GM23248 (cell line): Measurements from ENCODE around the gene KIFAP3. TPM values are rescaled to one million over a fixed set of nuclear protein-coding genes. Genes with fewer than 3 reads are reported as not detected.

ENCODE experiments used
- DNase-seq: peaks from one replicate; pipeline ENCODE4 v3.0.0-alpha.2; 2015
- H2AFZ ChIP-seq: fragments of 200-600 bp; sonication (generic); 2 replicates; pipeline ENCODE4 v1.6.1; 2016; ENCODE audit warnings: antibody characterized with exemption
- H3F3A ChIP-seq: fragments of 200-600 bp; sonication (generic); 2 replicates; pipeline ENCODE4 v1.6.1; 2016; ENCODE audit warnings: mild to moderate bottlenecking, antibody characterized with exemption, mixed run types; ENCODE audit not compliant: insufficient read depth
- H3K27ac ChIP-seq: fragments of 200-600 bp; sonication (generic); 2 replicates; pipeline ENCODE4 v1.5.1; 2016; ENCODE audit warnings: mild to moderate bottlenecking
- H3K27me3 ChIP-seq: fragments of 200-600 bp; sonication (generic); replicated peaks from 2 replicates; pipeline ENCODE4 v1.6.1; 2016; ENCODE audit warnings: mild to moderate bottlenecking; ENCODE audit not compliant: insufficient read depth
- H3K36me3 ChIP-seq: fragments of 200-600 bp; sonication (generic); 2 replicates; pipeline ENCODE4 v1.6.1; 2016; ENCODE audit warnings: low read depth, mild to moderate bottlenecking
- H3K4me1 ChIP-seq: fragments of 200-600 bp; sonication (generic); 2 replicates; pipeline ENCODE4 v1.6.1; 2016; ENCODE audit warnings: mild to moderate bottlenecking; ENCODE audit not compliant: insufficient read depth
- H3K4me2 ChIP-seq: fragments of 200-600 bp; sonication (generic); one replicate; pipeline ENCODE4 v1.6.1; 2016; ENCODE audit warnings: mild to moderate bottlenecking; ENCODE audit not compliant: unreplicated experiment
- H3K4me3 ChIP-seq: fragments of 200-600 bp; sonication (generic); 2 replicates; pipeline ENCODE4 v1.5.1; 2016; ENCODE audit warnings: mild to moderate bottlenecking
- H3K79me2 ChIP-seq: fragments of 200-600 bp; sonication (generic); 2 replicates; pipeline ENCODE4 v1.6.1; 2016; ENCODE audit warnings: mild to moderate bottlenecking; ENCODE audit not compliant: insufficient read depth
- H3K9ac ChIP-seq: fragments of 200-600 bp; sonication (generic); 2 replicates; pipeline ENCODE4 v1.6.1; 2016; ENCODE audit warnings: mild to moderate bottlenecking
- H3K9me2 ChIP-seq: fragments of 200-600 bp; sonication (generic); 2 replicates; pipeline ENCODE4 v1.6.1; 2016; ENCODE audit warnings: mixed run types, mild to moderate bottlenecking, moderate library complexity; ENCODE audit not compliant: insufficient read depth
- H3K9me3 ChIP-seq: fragments of 200-600 bp; sonication (generic); one replicate; pipeline ENCODE4 v1.6.1; 2017; ENCODE audit warnings: low read depth
- H4K20me1 ChIP-seq: fragments of 200-600 bp; sonication (generic); 2 replicates; pipeline ENCODE4 v1.6.0; 2016; ENCODE audit not compliant: insufficient read depth
- EZH2 ChIP-seq: fragments of 200-600 bp; sonication (generic); IDR thresholded peaks from 2 replicates; pipeline ENCODE4 v1.6.1; 2018; ENCODE audit warnings: antibody characterized with exemption, mild to moderate bottlenecking; ENCODE audit not compliant: insufficient read depth, poor library complexity, severe bottlenecking
- EZH2phosphoT487 ChIP-seq: fragments of 200-600 bp; sonication (generic); IDR thresholded peaks from 2 replicates; pipeline ENCODE4 v1.6.1; 2018; ENCODE audit warnings: antibody characterized with exemption, moderate library complexity, mild to moderate bottlenecking, low read depth; ENCODE audit not compliant: insufficient read depth
- WGBS, 2 experiments: methylation state at CpG; one replicate each; pipeline ENCODE4 v1.1.6; 2015 to 2017; ENCODE audit warnings: low lambda C conversion rate in 2 of 2, low coverage in 1 of 2; ENCODE audit errors: missing lambda C conversion rate in 2 of 2; 5-methylcytosine and 5-hydroxymethylcytosine counted together
- in situ Hi-C: fragments of 300-500 bp; cut with MboI; formaldehyde crosslinking; loops from 2 replicates; pipeline ENCODE4 v1.15.0; 2020
- polyA plus RNA-seq: library from polyadenylated mRNA; unstranded; fragments of >200 nt; fragmentation: Nextera tagmentation; extraction: Ambion mirVana; gene quantifications from 2 replicates; pipeline ENCODE4 v1.2.1, GENCODE V29; 2016
- total RNA-seq: library from RNA; depleted of rRNA; stranded (reverse); fragments of >200 nt; shearing (Covaris generic); gene quantifications from 2 replicates; pipeline ENCODE4 v1.2.3, GENCODE V29; 2014

The KIFAP3 gene
- total and polyA plus RNA-seq, 2 experiments from 2014 or later, result 23.1 to 30.7 TPM

DNA sequence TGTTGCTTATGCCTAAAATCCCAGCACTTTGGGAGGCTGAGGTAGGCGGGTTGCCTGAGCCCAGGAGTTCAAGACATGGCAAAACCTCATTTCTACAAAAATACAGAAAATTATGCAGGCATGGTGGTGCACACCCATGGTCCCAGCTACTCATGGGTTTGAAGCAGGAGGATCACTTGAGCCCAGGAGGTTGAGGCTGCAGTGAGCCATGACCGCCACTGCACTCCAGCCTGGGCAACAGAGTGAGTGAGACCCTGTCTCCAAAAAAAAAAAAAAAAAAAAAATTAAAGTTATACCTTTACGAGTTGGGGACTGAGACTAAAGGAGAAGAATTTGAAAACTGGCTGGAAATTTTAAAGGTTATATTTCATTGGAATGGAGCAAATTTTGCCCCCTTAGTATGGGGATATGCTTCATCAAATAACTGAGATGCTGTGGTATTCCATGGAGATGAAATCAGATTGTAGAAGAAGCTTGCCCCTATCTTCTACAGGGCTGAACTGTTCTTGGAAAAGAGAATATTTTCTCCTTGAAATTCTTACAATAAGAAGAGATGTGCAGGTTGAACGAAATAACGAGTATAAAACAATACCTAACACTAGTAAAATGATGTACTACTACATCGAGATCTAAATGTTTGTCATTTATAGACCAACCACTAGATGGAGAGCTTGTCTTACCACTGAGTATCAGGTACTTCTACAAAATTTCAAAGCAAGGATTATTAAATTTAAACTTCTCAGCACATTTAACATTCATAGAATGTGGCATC is 145.9 kb downstream of the KIFAP3 start:
- H3K4me1 ChIP-seq, result peaks cover 10% of the 10 kb centered on the region; the same call in 1 of the 2 replicates

DNA sequence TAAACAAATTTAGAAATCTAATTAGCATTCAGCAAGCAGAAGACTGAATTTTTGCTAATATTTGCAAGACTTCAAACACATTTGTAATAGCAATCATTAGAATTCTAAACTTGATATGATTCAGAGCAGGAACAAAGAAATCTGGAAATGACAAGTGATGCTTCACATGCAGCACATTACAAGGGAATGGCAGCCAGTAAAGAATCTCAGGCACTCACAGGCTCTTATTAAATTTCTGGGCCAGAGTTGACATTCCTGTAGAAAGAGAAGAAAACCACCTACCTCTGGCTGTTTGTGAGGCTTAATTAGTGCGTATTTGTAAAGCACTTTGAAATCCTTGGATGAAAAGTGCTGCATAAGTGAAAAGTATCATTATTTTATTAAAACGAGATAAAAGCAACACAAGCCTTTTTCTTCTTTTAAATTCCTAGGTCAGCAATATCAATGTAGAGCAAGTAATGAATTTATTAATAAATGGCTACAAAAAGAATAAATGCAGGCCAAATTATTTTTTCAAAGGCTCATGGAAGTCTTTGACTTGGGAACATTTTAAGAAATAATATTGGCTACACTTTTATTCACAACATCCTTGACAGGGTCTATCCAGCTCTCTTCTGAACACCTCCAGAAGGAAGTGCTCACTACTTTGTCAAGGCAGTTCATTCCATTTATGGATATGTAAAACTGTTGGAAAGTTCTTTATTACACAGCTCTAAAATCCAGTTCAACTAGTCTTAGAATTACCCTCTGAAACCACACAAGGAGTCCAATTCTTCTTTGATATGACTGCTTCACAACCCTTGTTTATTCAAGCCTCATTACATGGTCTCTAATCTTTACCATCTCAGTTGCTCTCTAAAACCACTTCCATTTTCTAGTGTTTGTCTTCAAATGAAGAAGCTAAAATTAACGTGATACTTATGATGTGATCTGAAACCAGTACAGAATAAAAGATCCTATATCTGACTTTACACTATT is 148.7 kb downstream of the KIFAP3 start:
- H3K9ac ChIP-seq, result no peak overlapping the region
- H3K4me1 ChIP-seq, result no peaks in the 10 kb centered on the region
- no peaks in the 10 kb centered on the region for H3K27me3 ChIP-seq
- no peaks in the 10 kb centered on the region for H3F3A ChIP-seq
- H4K20me1 ChIP-seq, result no peaks in the 10 kb centered on the region
- in situ Hi-C loops, result no loop called here
- DNase-seq, result no peak
- no peaks in the 10 kb centered on the region for H3K9me2 ChIP-seq
- H3K4me2 ChIP-seq, result no peak overlapping the region
- WGBS, 2 experiments, result 74% methylated on average over 3 of the region's 3 CpGs
- TF ChIP-seq EZH2phosphoT487, result no peak
- TF ChIP-seq EZH2, result no peak
- peaks cover 8% of the 10 kb centered on the region; the same call in 1 of the 2 replicates for H3K36me3 ChIP-seq
- no peaks in the 10 kb centered on the region for H3K79me2 ChIP-seq
- no peak overlapping the region for H3K4me3 ChIP-seq
- no peak overlapping the region for H3K27ac ChIP-seq
- no peaks in the 10 kb centered on the region for H3K9me3 ChIP-seq
- H2AFZ ChIP-seq, result no peak overlapping the region

More for the DNA sequence above, 145.9 kb downstream of the KIFAP3 start:
- no peaks in the 10 kb centered on the region for H4K20me1 ChIP-seq
- H3K4me3 ChIP-seq, result no peak overlapping the region
- peak; percentile 69 for DNase-seq
- H3K79me2 ChIP-seq, result no peaks in the 10 kb centered on the region
- H3K9me3 ChIP-seq, result no peaks in the 10 kb centered on the region
- no peak overlapping the region for H2AFZ ChIP-seq
- in situ Hi-C loops, result no loop called here
- H3K27ac ChIP-seq, result no peak overlapping the region
- H3F3A ChIP-seq, result no peaks in the 10 kb centered on the region
- no peaks in the 10 kb centered on the region for H3K9me2 ChIP-seq
- H3K36me3 ChIP-seq, result no peaks in the 10 kb centered on the region
- WGBS, 2 experiments, result 41 to 44% methylated on average over 6 of the region's 6 CpGs
- no peak for TF ChIP-seq EZH2phosphoT487
- no peak for TF ChIP-seq EZH2
- no peak overlapping the region for H3K4me2 ChIP-seq
- H3K9ac ChIP-seq, result no peak overlapping the region
- no peaks in the 10 kb centered on the region for H3K27me3 ChIP-seq

DNA sequence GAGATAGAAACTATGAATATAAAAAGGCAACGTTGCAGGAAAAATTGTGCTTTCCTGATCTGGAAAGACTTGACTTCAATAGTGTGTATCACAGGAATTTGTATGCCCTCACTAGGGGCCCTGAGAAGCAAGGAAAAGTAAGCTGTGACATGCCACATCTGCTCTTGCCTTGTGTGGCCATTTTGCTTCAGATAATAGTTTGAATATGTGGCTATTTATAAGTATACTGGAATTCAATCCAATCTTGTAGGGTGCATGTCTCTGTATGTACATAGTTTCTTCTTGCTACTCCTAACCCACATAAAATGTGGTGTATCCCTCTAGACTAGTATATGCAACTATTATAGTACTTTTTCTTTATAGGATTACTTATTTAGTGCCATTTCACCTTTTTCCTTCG is 149.7 kb downstream of the KIFAP3 start:
- WGBS, 2 experiments, result 62 to 71% methylated on average over 2 of the region's 2 CpGs
- H3K9ac ChIP-seq, result no peak overlapping the region
- H2AFZ ChIP-seq, result no peak overlapping the region
- H3K27me3 ChIP-seq, result no peaks in the 10 kb centered on the region
- H3K36me3 ChIP-seq, result peaks cover 12% of the 10 kb centered on the region; the same call in 1 of the 2 replicates
- H3K9me2 ChIP-seq, result no peaks in the 10 kb centered on the region
- H3K4me3 ChIP-seq, result no peak overlapping the region
- H3K9me3 ChIP-seq, result no peaks in the 10 kb centered on the region
- H3K4me1 ChIP-seq, result no peaks in the 10 kb centered on the region
- DNase-seq, result no peak
- H3K79me2 ChIP-seq, result no peaks in the 10 kb centered on the region
- in situ Hi-C loops, result no loop called here
- TF ChIP-seq EZH2, result no peak
- no peak for TF ChIP-seq EZH2phosphoT487
- H3K4me2 ChIP-seq, result no peak overlapping the region
- no peaks in the 10 kb centered on the region for H3F3A ChIP-seq
- no peaks in the 10 kb centered on the region for H4K20me1 ChIP-seq
- H3K27ac ChIP-seq, result no peak overlapping the region

DNA sequence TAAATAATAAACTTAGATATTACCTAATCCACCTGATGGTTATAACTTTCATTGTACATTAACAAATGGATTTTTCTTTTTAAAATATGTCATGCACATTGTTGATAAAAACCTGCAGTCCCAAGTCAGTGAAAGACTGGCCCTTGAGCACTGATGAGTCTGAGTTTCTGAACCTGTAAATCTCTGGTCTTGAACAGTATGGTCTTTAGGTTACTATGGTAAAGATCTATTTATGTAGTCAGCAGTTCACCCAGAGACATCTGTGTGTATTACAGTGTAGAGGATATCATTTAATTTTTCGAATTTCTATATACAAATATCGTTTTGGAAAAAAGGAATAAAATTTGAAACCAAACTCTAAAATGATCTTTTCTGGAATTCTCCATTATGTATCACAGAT is 150.4 kb downstream of the KIFAP3 start:
- no peak overlapping the region for H2AFZ ChIP-seq

More for the DNA sequence above, 150.4 kb downstream of the KIFAP3 start:
- peaks cover 12% of the 10 kb centered on the region; the same call in 1 of the 2 replicates for H3K36me3 ChIP-seq
- TF ChIP-seq EZH2, result no peak
- no peak for TF ChIP-seq EZH2phosphoT487
- H3F3A ChIP-seq, result no peaks in the 10 kb centered on the region
- in situ Hi-C loops, result no loop called here
- no peaks in the 10 kb centered on the region for H3K4me1 ChIP-seq
- H3K9me2 ChIP-seq, result no peaks in the 10 kb centered on the region
- no peaks in the 10 kb centered on the region for H4K20me1 ChIP-seq
- no peaks in the 10 kb centered on the region for H3K9me3 ChIP-seq
- DNase-seq, result no peak
- H3K4me2 ChIP-seq, result no peak overlapping the region
- WGBS, 2 experiments, result 91 to 98% methylated on average over 2 of the region's 2 CpGs
- no peak overlapping the region for H3K9ac ChIP-seq
- no peak overlapping the region for H3K27ac ChIP-seq
- no peaks in the 10 kb centered on the region for H3K27me3 ChIP-seq
- H3K79me2 ChIP-seq, result no peaks in the 10 kb centered on the region
- H3K4me3 ChIP-seq, result no peak overlapping the region
